ENCODE results near the gene C10orf90.

Gene C10orf90

GRCh38 chr10:126432507-126432906, 238.0 kb downstream of the C10orf90 start:
- in situ Hi-C loops (cut with HindIII; ENCODE audit: low sequenced_read_pairs), result no loop called here

- in situ Hi-C loops (cut with HindIII; ENCODE audit: low sequenced_read_pairs), result no loop called here
Observed at GRCh38 chr10:126431816-126432215, 238.7 kb downstream of the C10orf90 start.

GRCh38 chr10:126430512-126430911, 240.0 kb downstream of the C10orf90 start:
- in situ Hi-C loops (cut with HindIII; ENCODE audit: low sequenced_read_pairs), result no loop called here

- in situ Hi-C loops (cut with HindIII; ENCODE audit: low sequenced_read_pairs), result no loop called here
Observed at GRCh38 chr10:126429275-126429674, 241.2 kb downstream of the C10orf90 start.

GRCh38 chr10:126425489-126426065, 244.9 kb downstream of the C10orf90 start:
- in situ Hi-C loops (cut with HindIII; ENCODE audit: low sequenced_read_pairs), result no loop called here

GRCh38 chr10:126425032-126425431, 245.5 kb downstream of the C10orf90 start:
- in situ Hi-C loops (cut with HindIII; ENCODE audit: low sequenced_read_pairs), result no loop called here

- in situ Hi-C loops (cut with HindIII; ENCODE audit: low sequenced_read_pairs), result no loop called here
Observed at GRCh38 chr10:126423732-126424491, 246.6 kb downstream of the C10orf90 start.

- in situ Hi-C loops (cut with HindIII; ENCODE audit: low sequenced_read_pairs), result no loop called here
Observed at GRCh38 chr10:126422567-126422966, 247.9 kb downstream of the C10orf90 start.

GRCh38 chr10:126421756-126422256, 248.7 kb downstream of the C10orf90 start:
- in situ Hi-C loops (cut with HindIII; ENCODE audit: low sequenced_read_pairs), result no loop called here

GRCh38 chr10:126420567-126421300, 249.8 kb downstream of the C10orf90 start:
- in situ Hi-C loops (cut with HindIII; ENCODE audit: low sequenced_read_pairs), result no loop called here

- in situ Hi-C loops (cut with HindIII; ENCODE audit: low sequenced_read_pairs), result no loop called here
Observed at GRCh38 chr10:126417220-126417825, 253.2 kb downstream of the C10orf90 start.

GRCh38 chr10:126409821-126410220, 260.7 kb downstream of the C10orf90 start:
- in situ Hi-C loops (cut with HindIII; ENCODE audit: low sequenced_read_pairs), result no loop called here

GRCh38 chr10:126408953-126409641, 261.4 kb downstream of the C10orf90 start:
- in situ Hi-C loops (cut with HindIII; ENCODE audit: low sequenced_read_pairs), result no loop called here

- in situ Hi-C loops (cut with HindIII; ENCODE audit: low sequenced_read_pairs), result no loop called here
Observed at GRCh38 chr10:126407831-126408230, 262.7 kb downstream of the C10orf90 start.

GRCh38 chr10:126405239-126405775, 265.2 kb downstream of the C10orf90 start:
- in situ Hi-C loops (cut with HindIII; ENCODE audit: low sequenced_read_pairs), result no loop called here

- in situ Hi-C loops (cut with HindIII; ENCODE audit: low sequenced_read_pairs), result no loop called here
Observed at GRCh38 chr10:126402721-126403695, 267.5 kb downstream of the C10orf90 start.

GRCh38 chr10:126400641-126401040, 269.9 kb downstream of the C10orf90 start:
- in situ Hi-C loops (cut with HindIII; ENCODE audit: low sequenced_read_pairs), result no loop called here

- in situ Hi-C loops (cut with HindIII; ENCODE audit: low sequenced_read_pairs), result no loop called here
Observed at GRCh38 chr10:126398924-126399323, 271.6 kb downstream of the C10orf90 start.

GRCh38 chr10:126398383-126398743, 272.1 kb downstream of the C10orf90 start:
- in situ Hi-C loops (cut with HindIII; ENCODE audit: low sequenced_read_pairs), result no loop called here
